Astrocyte of the cerebellum (primary cell): ENCODE data around the gene GCM1.

Source experiments
- DNase-seq: peaks from one replicate; pipeline ENCODE4 v3.0.0-alpha.2; 2011; ENCODE audit warnings: low read depth
- H3K4me3 ChIP-seq: 2 replicates; pipeline ENCODE4 v1.5.1; 2011; ENCODE audit warnings: mild to moderate bottlenecking, low read depth, low read length, moderate library complexity
- CTCF ChIP-seq: IDR thresholded peaks from 2 replicates; pipeline ENCODE4 v1.5.1; 2012; ENCODE audit warnings: low read length, low read depth, moderate library complexity, mild to moderate bottlenecking; ENCODE audit errors: missing control alignments
- in situ Hi-C: cut with HindIII; loops from 2 replicates; pipeline ENCODE4 v1.10.0; 2017; ENCODE audit warnings: low sequenced_read_pairs

The GCM1 gene

GRCh38 chr6:53112871-53113270 is 35.8 kb downstream of the GCM1 start:
- TF ChIP-seq CTCF: no peak
- in situ Hi-C loops: no loop called here
- H3K4me3 ChIP-seq: no peak overlapping the region
- DNase-seq: no peak

- in situ Hi-C loops: no loop called here
- TF ChIP-seq CTCF: no peak
- H3K4me3 ChIP-seq: no peak overlapping the region
- DNase-seq: no peak
These were observed 36.2 kb downstream of the GCM1 start for GRCh38 chr6:53112404-53112803.

- TF ChIP-seq CTCF: no peak
- no peak for DNase-seq
- in situ Hi-C loops: no loop called here
- no peak overlapping the region for H3K4me3 ChIP-seq
These were observed 36.8 kb downstream of the GCM1 start for GRCh38 chr6:53111865-53112264.

- TF ChIP-seq CTCF: no peak
- in situ Hi-C loops: no loop called here
- H3K4me3 ChIP-seq: no peak overlapping the region
- no peak for DNase-seq
These were observed 39.0 kb downstream of the GCM1 start for GRCh38 chr6:53109612-53110011.

GRCh38 chr6:53107091-53107490 is 41.5 kb downstream of the GCM1 start:
- no peak for TF ChIP-seq CTCF
- in situ Hi-C loops: no loop called here
- no peak for DNase-seq
- no peak overlapping the region for H3K4me3 ChIP-seq

- no peak overlapping the region for H3K4me3 ChIP-seq
- TF ChIP-seq CTCF: no peak
- in situ Hi-C loops: no loop called here
- DNase-seq: no peak
These were observed 43.7 kb downstream of the GCM1 start for GRCh38 chr6:53104916-53105315.
